ENCODE measurements around the gene CD22.
"Not testable (repeated sequence)": the region's sequence is repeated elsewhere in the genome, so short reads cannot be mapped to it uniquely, and the experiment has no call there.

CD22 gene

GRCh38 chr19:35328851-35329285 lies at the start of gene CD22:
Gene CD22 (plus strand): TSS chr19:35329187. CDS start chr19:35332041, 2,854 bp downstream.
- DNase-seq (ENCODE audit: low read depth in 3 of 3), result no peak

DNA sequence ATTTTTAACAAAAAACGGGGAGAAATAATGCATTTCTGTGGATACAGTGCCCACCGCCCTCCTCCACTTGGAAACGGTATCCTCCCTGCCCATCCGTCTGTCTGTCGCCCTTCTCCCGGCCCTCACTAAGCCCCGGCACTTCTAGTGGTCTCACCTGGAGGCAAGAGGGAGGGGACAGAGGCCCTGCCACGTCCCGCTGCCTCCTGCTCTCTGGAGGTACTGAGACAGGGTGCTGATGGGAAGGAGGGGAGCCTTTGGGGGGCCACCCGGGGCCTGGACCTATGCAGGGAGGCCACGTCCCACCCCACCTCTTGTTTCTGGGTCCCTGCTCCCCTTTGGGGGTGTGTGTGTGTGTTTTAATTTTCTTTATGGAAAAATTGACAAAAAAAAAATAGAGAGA lies 49.6 kb upstream of the CD22 start:
- DNase-seq (ENCODE audit: low read depth in 3 of 3), result no peak

DNA sequence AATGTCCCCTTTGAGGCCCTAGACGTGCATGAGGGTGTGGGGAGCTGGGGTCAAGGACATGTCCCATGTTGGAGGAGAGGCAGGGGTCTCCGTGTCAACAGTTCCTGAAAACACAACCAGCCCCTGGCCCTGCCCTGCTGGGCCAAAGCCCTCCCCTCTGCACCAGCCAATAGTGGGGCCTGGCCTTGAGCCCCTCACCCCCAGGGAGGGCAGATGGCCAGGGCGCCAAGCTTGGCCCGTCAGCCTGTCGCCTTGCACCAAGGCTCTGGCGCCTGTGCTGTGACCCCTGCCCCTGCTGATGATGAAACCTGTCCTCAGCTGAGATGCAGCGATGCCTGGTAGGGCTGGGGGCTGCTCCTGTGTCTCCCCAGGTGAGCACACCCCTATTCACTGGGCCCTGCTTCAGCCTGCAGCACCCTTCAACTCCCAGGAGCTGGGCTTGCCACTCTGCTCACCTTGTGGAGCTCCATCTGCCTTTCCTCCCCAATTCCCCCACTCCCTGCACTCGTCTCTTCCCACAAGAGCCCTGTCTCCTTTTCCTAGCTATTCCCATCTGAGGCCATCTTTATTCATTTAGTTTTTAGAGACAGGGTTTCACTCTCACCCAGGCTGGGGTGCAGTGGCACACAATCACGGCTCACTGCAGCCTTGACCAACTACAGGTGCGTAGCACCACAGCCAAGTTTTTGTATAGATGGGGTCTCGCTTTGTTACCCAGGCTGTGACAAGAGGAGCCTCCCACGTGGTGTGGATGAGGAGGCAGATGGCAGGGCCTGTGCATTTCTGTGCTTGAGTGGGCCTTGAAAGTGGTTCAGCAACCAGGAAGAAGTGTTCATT lies 48.8 kb upstream of the CD22 start:
- no peak for DNase-seq (ENCODE audit: low read depth in 3 of 3)

DNA sequence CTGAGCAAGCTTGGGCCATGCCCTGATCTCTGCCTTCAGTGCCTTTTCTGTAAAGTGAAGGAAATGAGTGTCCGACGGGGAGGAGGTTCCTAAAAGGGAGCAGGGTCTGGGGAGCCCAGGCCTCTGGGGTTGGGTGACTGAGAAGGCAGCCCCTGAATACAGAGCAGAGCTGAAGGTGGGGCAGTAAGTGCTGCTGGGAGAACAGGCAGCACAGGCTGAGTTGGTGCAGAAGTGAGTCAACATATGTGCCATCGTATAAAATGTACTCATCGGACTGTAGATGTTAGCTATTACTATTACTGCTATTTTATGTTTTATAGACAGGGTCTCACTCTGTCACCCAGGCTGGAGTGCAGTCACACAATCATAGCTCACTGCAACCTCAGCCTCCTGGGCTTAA lies 47.7 kb upstream of the CD22 start:
- no peak for DNase-seq (ENCODE audit: low read depth in 3 of 3)

DNA sequence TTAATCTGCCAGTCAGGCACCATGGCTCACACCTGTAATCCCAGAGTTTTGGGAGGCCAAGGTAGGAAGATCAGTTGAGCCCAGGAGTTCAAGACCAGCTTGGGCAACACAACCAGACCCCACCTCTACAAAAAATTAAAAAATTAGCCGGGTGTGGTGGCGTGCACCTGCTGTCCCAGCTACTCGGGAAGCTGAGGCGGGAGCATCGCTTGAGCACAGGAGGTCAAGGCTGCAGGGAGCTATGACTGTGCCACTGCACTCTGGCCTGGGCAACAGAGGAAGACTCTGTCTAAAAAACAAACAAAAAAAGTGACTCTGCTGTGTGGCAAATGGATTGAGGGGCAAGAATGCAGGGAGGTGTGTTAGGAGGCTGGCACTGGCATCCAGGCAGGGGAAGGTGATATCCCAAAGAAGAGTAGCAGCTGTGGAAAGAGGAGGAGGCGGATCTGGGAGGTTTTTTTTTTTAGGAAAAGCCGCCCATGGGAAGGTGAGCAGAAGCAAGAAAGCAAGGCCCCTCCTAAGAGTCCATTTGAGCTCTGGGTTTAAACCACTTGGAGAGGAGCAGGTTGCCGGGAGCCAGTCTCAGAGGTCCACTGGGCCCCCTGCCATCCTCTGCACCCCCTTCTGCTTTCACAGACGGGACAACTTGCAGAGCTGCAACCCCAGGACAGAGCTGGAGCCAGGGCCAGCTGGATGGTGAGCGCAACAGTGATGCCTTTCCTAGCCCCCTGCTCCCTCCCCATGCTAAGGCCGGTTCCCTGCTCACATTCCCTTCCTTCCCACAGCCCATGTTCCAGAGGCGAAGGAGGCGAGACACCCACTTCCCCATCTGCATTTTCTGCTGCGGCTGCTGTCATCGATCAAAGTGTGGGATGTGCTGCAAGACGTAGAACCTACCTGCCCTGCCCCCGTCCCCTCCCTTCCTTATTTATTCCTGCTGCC lies 44.6 kb upstream of the CD22 start:
- DNase-seq (ENCODE audit: low read depth in 3 of 3), result no peak

- no peak for DNase-seq (ENCODE audit: low read depth in 3 of 3)
Measured at GRCh38 chr19:35285095-35285449, 43.9 kb upstream of the CD22 start.

DNA sequence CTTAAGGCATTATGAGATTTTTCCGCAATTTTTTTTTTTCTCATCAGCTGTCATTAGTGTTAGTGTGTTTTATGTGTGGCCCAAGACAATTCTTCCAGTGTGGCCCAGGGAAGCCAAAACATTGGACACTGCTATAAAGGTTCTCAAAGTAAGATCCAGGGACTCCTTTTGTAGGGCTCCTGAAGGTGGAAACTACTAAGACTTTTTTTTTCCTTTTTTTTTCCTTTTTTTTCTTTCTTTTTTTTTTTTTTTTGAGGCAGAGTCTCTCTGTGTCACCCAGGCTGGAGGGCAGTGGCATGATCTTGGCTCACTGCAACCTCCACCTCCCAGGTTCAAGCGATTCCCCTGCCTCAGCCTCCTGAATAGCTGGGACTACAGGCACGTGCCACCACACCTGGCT lies 43.5 kb upstream of the CD22 start:
- DNase-seq (ENCODE audit: low read depth in 3 of 3), result not testable (repeated sequence)

GRCh38 chr19:35286101-35286500 lies 42.9 kb upstream of the CD22 start:
- not testable (repeated sequence) for DNase-seq (ENCODE audit: low read depth in 3 of 3)

DNA sequence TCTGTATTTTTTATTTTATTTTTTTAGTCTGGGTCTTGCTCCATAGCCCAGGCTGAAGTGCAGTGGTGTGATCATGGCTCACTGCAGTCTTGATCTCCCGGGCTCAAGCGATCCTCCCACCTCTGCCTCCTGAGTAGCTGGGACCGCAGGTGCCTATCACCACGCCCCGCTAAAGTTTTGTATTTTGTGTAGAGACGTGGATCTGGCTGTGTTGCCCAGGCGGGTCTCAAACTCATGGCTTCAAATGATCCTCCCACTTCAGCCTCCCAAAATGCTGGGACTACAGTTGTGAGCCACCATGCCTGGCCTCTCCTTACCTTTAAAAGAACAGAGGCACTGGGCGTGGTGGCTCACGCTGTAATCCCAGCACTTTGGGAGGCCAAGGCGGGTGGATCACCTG lies 41.3 kb upstream of the CD22 start:
- DNase-seq (ENCODE audit: low read depth in 3 of 3), result no peak

- no peak for DNase-seq (ENCODE audit: low read depth in 3 of 3)
Measured at GRCh38 chr19:35288331-35288730, 40.7 kb upstream of the CD22 start.

GRCh38 chr19:35288906-35289305 lies 40.1 kb upstream of the CD22 start:
- no peak for DNase-seq (ENCODE audit: low read depth in 3 of 3)

DNA sequence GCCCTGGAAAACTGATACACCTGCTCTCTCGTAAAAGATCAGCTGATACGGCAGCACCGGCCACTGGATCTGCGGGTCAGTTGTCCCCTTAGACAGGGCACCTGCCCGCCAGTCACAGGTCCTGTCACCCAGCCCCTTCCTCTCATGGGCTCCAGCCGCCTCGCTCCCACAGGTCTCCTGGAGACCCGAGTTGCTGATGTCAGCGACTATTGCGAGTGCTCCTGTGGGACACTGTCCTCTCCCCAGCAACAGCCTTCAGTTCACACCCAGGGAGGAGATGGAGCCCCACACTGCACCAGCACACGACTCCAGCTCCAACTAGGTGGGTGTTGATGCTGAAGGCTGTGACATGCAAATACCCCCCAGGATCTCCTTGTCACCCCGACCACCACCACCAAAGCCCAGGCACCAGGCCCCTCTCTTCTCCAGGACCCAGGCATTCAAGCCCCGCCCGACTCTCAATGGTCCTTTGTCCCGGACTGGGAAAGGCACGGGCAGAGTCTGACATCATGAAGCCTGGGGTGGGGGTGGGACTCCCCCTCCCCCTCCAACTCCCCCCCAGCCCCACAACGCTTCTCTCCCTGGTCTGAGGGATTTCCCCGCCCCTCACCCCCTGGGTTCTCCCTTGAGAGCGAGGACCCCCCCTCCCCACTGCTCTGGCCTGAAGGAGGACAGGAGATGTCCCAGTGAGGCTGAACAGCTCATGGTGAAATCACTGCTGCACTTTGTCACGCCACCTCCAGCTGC lies 38.4 kb upstream of the CD22 start:
- DNase-seq (ENCODE audit: low read depth in 3 of 3), result no peak

GRCh38 chr19:35291259-35291658 lies 37.7 kb upstream of the CD22 start:
- no peak for DNase-seq (ENCODE audit: low read depth in 3 of 3)

- DNase-seq (ENCODE audit: low read depth in 3 of 3), result no peak
Measured at GRCh38 chr19:35291916-35292315, 37.1 kb upstream of the CD22 start, which contains the start of gene MAG. Gene MAG (plus strand): TSS chr19:35292161. CDS start chr19:35295409, 3,248 bp downstream.

GRCh38 chr19:35292421-35293362 lies 36.3 kb upstream of the CD22 start:
- DNase-seq (ENCODE audit: low read depth in 3 of 3), result no peak

- DNase-seq (ENCODE audit: low read depth in 3 of 3), result no peak
Measured at GRCh38 chr19:35293363-35293739, 35.6 kb upstream of the CD22 start.

- no peak for DNase-seq (ENCODE audit: low read depth in 3 of 3)
Measured at GRCh38 chr19:35293808-35294207, 35.2 kb upstream of the CD22 start.

- no peak for DNase-seq (ENCODE audit: low read depth in 3 of 3)
Measured at GRCh38 chr19:35294328-35294727, 34.7 kb upstream of the CD22 start.

DNA sequence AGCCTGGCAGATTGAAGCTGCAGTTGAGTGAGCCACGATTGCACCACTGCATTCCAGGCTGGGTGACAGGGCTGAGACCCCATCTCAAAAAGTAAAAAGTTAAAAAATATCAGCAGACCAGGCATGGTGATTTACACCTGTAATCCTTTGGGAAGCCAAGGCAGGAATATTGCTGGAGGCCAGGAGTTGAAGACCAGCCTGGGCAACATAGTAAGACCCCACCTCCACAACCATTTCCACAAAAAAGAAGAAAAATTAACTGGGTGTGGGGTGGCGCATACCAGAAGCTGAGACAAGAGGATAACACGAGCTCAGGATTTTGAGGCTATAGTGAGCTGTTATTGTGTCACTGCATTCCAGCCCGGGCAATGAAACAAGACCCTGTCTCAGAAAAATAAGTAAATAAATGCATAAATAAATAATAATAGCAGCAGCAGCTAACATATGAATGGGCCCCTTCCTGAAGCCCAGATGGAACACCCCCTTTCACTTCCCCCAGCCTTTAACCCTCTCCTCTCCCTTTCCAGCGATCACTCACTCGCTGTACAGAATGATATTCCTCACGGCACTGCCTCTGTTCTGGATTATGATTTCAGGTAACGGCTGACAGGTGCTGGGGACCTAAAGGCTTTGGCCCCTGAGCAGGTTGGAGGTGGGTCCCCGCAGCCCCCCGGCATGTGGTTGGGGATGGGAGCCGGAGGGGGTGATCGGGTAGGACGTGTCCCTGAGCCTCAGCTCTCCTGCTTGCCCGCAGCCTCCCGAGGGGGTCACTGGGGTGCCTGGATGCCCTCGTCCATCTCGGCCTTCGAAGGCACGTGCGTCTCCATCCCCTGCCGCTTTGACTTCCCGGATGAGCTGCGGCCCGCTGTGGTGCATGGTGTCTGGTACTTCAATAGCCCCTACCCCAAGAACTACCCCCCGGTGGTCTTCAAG lies 33.9 kb upstream of the CD22 start:
- no peak for DNase-seq (ENCODE audit: low read depth in 3 of 3)
